GM12873 (cell line): ENCODE results near the gene GRK1.

Experiments used
- CTCF ChIP-seq: IDR thresholded peaks from 2 replicates; pipeline ENCODE4 v1.5.1; 2012; ENCODE audit warnings: low read depth, mild to moderate bottlenecking, moderate library complexity, low read length, control low read depth; ENCODE audit not compliant: insufficient read depth; ENCODE audit errors: missing control alignments

The GRK1 gene

GRCh38 chr13:113642563-113642962 is 24.5 kb upstream of the GRK1 start:
- no peak for TF ChIP-seq CTCF

DNA sequence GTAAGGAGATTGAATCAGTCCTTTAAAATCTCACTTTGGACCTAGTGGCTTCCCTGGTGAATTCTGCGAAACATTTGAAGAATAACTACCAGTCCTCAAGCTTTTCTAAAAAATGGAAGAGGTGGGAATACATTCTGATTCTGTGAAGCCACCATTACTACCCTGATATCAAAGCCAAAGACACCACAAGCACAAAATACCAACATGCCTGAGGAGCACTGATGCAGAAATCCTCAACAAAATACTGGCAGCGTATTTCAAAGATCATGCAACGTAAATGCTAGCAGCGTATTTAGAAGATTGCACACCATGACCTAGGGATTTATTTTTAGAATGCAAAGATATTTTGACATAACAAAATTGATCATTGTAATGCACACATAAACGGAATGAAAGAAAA is 23.4 kb upstream of the GRK1 start:
- no peak for TF ChIP-seq CTCF

- no peak for TF ChIP-seq CTCF
Measured at GRCh38 chr13:113644800-113645199, 22.2 kb upstream of the GRK1 start.

DNA sequence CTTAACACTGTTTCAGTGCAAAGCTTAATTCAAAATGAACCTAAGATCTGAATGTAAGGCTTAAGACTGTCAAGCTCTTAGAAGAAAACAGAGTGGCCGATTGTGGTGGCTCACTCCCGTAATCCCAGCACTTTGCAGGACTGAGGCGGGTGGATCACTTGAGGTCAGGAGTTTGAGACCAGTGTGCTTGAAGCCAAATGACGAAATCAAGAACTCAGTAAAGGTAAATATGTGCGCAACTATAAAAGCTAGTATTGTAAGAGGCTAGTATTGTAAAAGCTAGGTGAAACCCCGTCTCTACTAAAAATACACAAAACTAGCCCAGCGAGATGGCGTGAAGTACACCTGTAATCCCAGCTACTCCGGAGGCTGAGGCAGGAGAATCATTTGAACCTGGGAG is 21.7 kb upstream of the GRK1 start:
- TF ChIP-seq CTCF, result no peak

DNA sequence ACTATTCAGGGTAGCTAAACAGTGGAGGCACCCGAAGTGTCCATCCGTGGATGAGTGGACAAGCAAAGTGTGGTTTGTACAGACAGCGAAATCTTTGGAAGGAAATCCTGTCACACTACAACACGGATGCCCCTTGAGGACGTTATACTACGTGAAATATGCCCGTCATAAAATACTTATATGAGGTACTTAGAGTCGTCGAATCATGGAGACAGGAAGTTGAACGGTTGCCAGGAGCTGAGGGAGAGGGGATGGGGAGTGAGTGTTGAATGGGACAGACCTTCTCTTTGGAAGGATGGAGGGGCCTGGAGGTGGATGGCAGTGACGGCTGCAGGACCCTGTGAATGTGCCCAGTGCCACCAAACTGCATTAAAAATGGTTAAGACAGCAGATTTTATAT is 20.6 kb upstream of the GRK1 start:
- TF ChIP-seq CTCF, result no peak

- TF ChIP-seq CTCF, result no peak
Measured at GRCh38 chr13:113646921-113647340, 20.1 kb upstream of the GRK1 start.

GRCh38 chr13:113647351-113648215 is 19.4 kb upstream of the GRK1 start:
- TF ChIP-seq CTCF, result no peak
